Measurements from ENCODE around the gene PCDHGA11. TPM values are rescaled to one million over a fixed set of nuclear protein-coding genes. Genes with fewer than 3 reads are reported as not detected.

The PCDHGA11 gene
- total RNA-seq, 1 donor from 2014 or later: 5.1 TPM

Other genes starting within 250 kb of the PCDHGA11 start
- 0.62 TPM for gene PCDHB7, start 248.4 kb upstream of the PCDHGA11 start, total RNA-seq
- 2.1 TPM for gene PCDHB8, start 243.3 kb upstream of the PCDHGA11 start, total RNA-seq
- gene PCDHB16, start 238.7 kb upstream of the PCDHGA11 start, total RNA-seq: 2.2 TPM
- 0.81 TPM for gene PCDHB9, start 233.9 kb upstream of the PCDHGA11 start, total RNA-seq
- gene PCDHB10, start 228.7 kb upstream of the PCDHGA11 start, total RNA-seq: 0.81 TPM
- 0.73 TPM for gene PCDHB11, start 221.4 kb upstream of the PCDHGA11 start, total RNA-seq
- 1.0 TPM for gene PCDHB12, start 212.3 kb upstream of the PCDHGA11 start, total RNA-seq
- 2.8 TPM for gene PCDHB13, start 207.1 kb upstream of the PCDHGA11 start, total RNA-seq
- gene PCDHB14, start 197.7 kb upstream of the PCDHGA11 start, total RNA-seq: 3.3 TPM
- gene PCDHB15, start 175.7 kb upstream of the PCDHGA11 start, total RNA-seq: 3.9 TPM
- 0.16 TPM for gene SLC25A2, start 117.0 kb upstream of the PCDHGA11 start, total RNA-seq
- gene TAF7, start 100.3 kb upstream of the PCDHGA11 start, total RNA-seq: 101 TPM
- gene PCDHGA1, start 90.5 kb upstream of the PCDHGA11 start, total RNA-seq: 2.7 TPM
- 6.5 TPM for gene PCDHGA2, start 82.3 kb upstream of the PCDHGA11 start, total RNA-seq
- gene PCDHGA3, start 77.2 kb upstream of the PCDHGA11 start, total RNA-seq: 13.0 TPM
- 7.8 TPM for gene PCDHGB1, start 71.0 kb upstream of the PCDHGA11 start, total RNA-seq
- 9.3 TPM for gene PCDHGA4, start 66.0 kb upstream of the PCDHGA11 start, total RNA-seq
- gene PCDHGB2, start 61.1 kb upstream of the PCDHGA11 start, total RNA-seq: 9.2 TPM
- 6.6 TPM for gene PCDHGA5, start 56.9 kb upstream of the PCDHGA11 start, total RNA-seq
- 7.6 TPM for gene PCDHGB3, start 50.8 kb upstream of the PCDHGA11 start, total RNA-seq
- 6.7 TPM for gene PCDHGA6, start 47.2 kb upstream of the PCDHGA11 start, total RNA-seq
- gene PCDHGA7, start 38.3 kb upstream of the PCDHGA11 start, total RNA-seq: 7.7 TPM
- 5.8 TPM for gene PCDHGB4, start 33.4 kb upstream of the PCDHGA11 start, total RNA-seq
- gene PCDHGA8, start 28.4 kb upstream of the PCDHGA11 start, total RNA-seq: 10.1 TPM
- gene PCDHGB5, start 23.1 kb upstream of the PCDHGA11 start, total RNA-seq: 7.2 TPM
- 4.3 TPM for gene PCDHGA9, start 18.3 kb upstream of the PCDHGA11 start, total RNA-seq
- gene PCDHGB6, start 13.0 kb upstream of the PCDHGA11 start, total RNA-seq: 6.2 TPM
- 5.4 TPM for gene PCDHGA10, start 8.1 kb upstream of the PCDHGA11 start, total RNA-seq
- 9.8 TPM for gene PCDHGB7, start 3.4 kb upstream of the PCDHGA11 start, total RNA-seq
- 4.9 TPM for gene PCDHGA12, start 9.5 kb downstream of the PCDHGA11 start, total RNA-seq
- 17.1 TPM for gene PCDHGC3, start 54.9 kb downstream of the PCDHGA11 start, total RNA-seq
- gene PCDHGC4, start 64.0 kb downstream of the PCDHGA11 start, total RNA-seq: 3.0 TPM
- gene PCDHGC5, start 68.0 kb downstream of the PCDHGA11 start, total RNA-seq: 3.0 TPM
- gene DIAPH1, start 197.9 kb downstream of the PCDHGA11 start, total RNA-seq: 32.0 TPM
- 29.1 TPM for gene HDAC3, start 215.8 kb downstream of the PCDHGA11 start, total RNA-seq
- gene RELL2, start 215.9 kb downstream of the PCDHGA11 start, total RNA-seq: 0.86 TPM
- gene FCHSD1, start 230.4 kb downstream of the PCDHGA11 start, total RNA-seq: 2.6 TPM